ENCODE measurements around the gene QKI. TPM values are rescaled to one million over a fixed set of nuclear protein-coding genes. Genes with fewer than 3 reads are reported as not detected.

The QKI gene
- total RNA-seq, 1 donor: 212 TPM

- Histone ChIP-seq H3K79me2 (ENCODE audit: insufficient read depth, low read length) (no peaks in the 10 kb centered on the region), H3K36me3 (ENCODE audit: insufficient read depth, low read length) (no peaks in the 10 kb centered on the region), H4K20me1 (ENCODE audit: insufficient read depth, low read length) (no peaks in the 10 kb centered on the region), H2AFZ (ENCODE audit: low read length) (no peak overlapping the region), H3K4me1 (ENCODE audit: insufficient read depth, low read length) (no peaks in the 10 kb centered on the region), H3K4me2 (ENCODE audit: insufficient read depth, low read length) (no peak overlapping the region), H3K4me3 (ENCODE audit: insufficient read depth, low read length) (no peak overlapping the region), H3K27ac (ENCODE audit: low read depth, low read length) (no peak overlapping the region), H3K9me3 (ENCODE audit: low read depth, low read length) (no peaks in the 10 kb centered on the region), H3K27me3 (ENCODE audit: insufficient read depth, low read length) (no peaks in the 10 kb centered on the region)
- TF ChIP-seq CTCF (IDR thresholded peaks at IDR 0.05; ENCODE audit: extremely low read depth, low read depth, low read length): no peak
- DNase-seq (ENCODE audit: insufficient read length, low spot score, missing footprints): no peak
Measured at GRCh38 chr6:163389354-163389753, 25.2 kb upstream of the QKI start.

GRCh38 chr6:163390770-163391169 is 23.7 kb upstream of the QKI start:
- Histone ChIP-seq H3K4me2 (ENCODE audit: insufficient read depth, low read length) (no peak overlapping the region), H2AFZ (ENCODE audit: low read length) (no peak overlapping the region), H3K4me3 (ENCODE audit: insufficient read depth, low read length) (no peak overlapping the region), H3K27me3 (ENCODE audit: insufficient read depth, low read length) (no peaks in the 10 kb centered on the region), H3K27ac (ENCODE audit: low read depth, low read length) (no peak overlapping the region), H3K79me2 (ENCODE audit: insufficient read depth, low read length) (no peaks in the 10 kb centered on the region), H3K36me3 (ENCODE audit: insufficient read depth, low read length) (no peaks in the 10 kb centered on the region), H3K9me3 (ENCODE audit: low read depth, low read length) (no peaks in the 10 kb centered on the region), H3K4me1 (ENCODE audit: insufficient read depth, low read length) (no peaks in the 10 kb centered on the region), H4K20me1 (ENCODE audit: insufficient read depth, low read length) (no peaks in the 10 kb centered on the region)
- no peak for TF ChIP-seq CTCF (IDR thresholded peaks at IDR 0.05; ENCODE audit: extremely low read depth, low read depth, low read length)
- DNase-seq (ENCODE audit: insufficient read length, low spot score, missing footprints): no peak

GRCh38 chr6:163391985-163392384 is 22.5 kb upstream of the QKI start:
- no peak for TF ChIP-seq CTCF (IDR thresholded peaks at IDR 0.05; ENCODE audit: extremely low read depth, low read depth, low read length)
- no peak for DNase-seq (ENCODE audit: insufficient read length, low spot score, missing footprints)

GRCh38 chr6:163392533-163392932 is 22.0 kb upstream of the QKI start:
- Histone ChIP-seq H3K79me2 (ENCODE audit: insufficient read depth, low read length) (no peaks in the 10 kb centered on the region), H3K27me3 (ENCODE audit: insufficient read depth, low read length) (no peaks in the 10 kb centered on the region), H3K4me1 (ENCODE audit: insufficient read depth, low read length) (peaks cover 7% of the 10 kb centered on the region), H3K4me2 (ENCODE audit: insufficient read depth, low read length) (no peak overlapping the region), H2AFZ (ENCODE audit: low read length) (no peak overlapping the region), H3K4me3 (ENCODE audit: insufficient read depth, low read length) (no peak overlapping the region), H4K20me1 (ENCODE audit: insufficient read depth, low read length) (no peaks in the 10 kb centered on the region), H3K9me3 (ENCODE audit: low read depth, low read length) (no peaks in the 10 kb centered on the region), H3K27ac (ENCODE audit: low read depth, low read length) (no peak overlapping the region), H3K36me3 (ENCODE audit: insufficient read depth, low read length) (no peaks in the 10 kb centered on the region)
- no peak for TF ChIP-seq CTCF (IDR thresholded peaks at IDR 0.05; ENCODE audit: extremely low read depth, low read depth, low read length)
- DNase-seq (ENCODE audit: insufficient read length, low spot score, missing footprints): no peak

More at GRCh38 chr6:163391985-163392384, 22.5 kb upstream of the QKI start:
- no peak overlapping the region for H3K4me3 ChIP-seq (ENCODE audit: insufficient read depth, low read length)
- H3K36me3 ChIP-seq (ENCODE audit: insufficient read depth, low read length): no peaks in the 10 kb centered on the region
- H3K79me2 ChIP-seq (ENCODE audit: insufficient read depth, low read length): no peaks in the 10 kb centered on the region
- H3K4me2 ChIP-seq (ENCODE audit: insufficient read depth, low read length): no peak overlapping the region
- H3K4me1 ChIP-seq (ENCODE audit: insufficient read depth, low read length): peaks cover 4% of the 10 kb centered on the region
- no peaks in the 10 kb centered on the region for H3K9me3 ChIP-seq (ENCODE audit: low read depth, low read length)
- no peak overlapping the region for H3K27ac ChIP-seq (ENCODE audit: low read depth, low read length)
- no peaks in the 10 kb centered on the region for H3K27me3 ChIP-seq (ENCODE audit: insufficient read depth, low read length)
- no peak overlapping the region for H2AFZ ChIP-seq (ENCODE audit: low read length)
- no peaks in the 10 kb centered on the region for H4K20me1 ChIP-seq (ENCODE audit: insufficient read depth, low read length)
